ENCODE data around the gene KLK10.

Gene KLK10

GRCh38 chr19:50964266-50964665 lies 55.2 kb downstream of the KLK10 start:
- Histone ChIP-seq H3K4me1 (no peaks in the 10 kb centered on the region), H3K4me3 (ENCODE audit: low read depth, low read length) (no peak overlapping the region), H3K27me3 (peaks cover 11% of the 10 kb centered on the region), H3K9me3 (no peaks in the 10 kb centered on the region), H3K36me3 (no peaks in the 10 kb centered on the region)
- no peak for DNase-seq
- TF ChIP-seq, protein P1, sequence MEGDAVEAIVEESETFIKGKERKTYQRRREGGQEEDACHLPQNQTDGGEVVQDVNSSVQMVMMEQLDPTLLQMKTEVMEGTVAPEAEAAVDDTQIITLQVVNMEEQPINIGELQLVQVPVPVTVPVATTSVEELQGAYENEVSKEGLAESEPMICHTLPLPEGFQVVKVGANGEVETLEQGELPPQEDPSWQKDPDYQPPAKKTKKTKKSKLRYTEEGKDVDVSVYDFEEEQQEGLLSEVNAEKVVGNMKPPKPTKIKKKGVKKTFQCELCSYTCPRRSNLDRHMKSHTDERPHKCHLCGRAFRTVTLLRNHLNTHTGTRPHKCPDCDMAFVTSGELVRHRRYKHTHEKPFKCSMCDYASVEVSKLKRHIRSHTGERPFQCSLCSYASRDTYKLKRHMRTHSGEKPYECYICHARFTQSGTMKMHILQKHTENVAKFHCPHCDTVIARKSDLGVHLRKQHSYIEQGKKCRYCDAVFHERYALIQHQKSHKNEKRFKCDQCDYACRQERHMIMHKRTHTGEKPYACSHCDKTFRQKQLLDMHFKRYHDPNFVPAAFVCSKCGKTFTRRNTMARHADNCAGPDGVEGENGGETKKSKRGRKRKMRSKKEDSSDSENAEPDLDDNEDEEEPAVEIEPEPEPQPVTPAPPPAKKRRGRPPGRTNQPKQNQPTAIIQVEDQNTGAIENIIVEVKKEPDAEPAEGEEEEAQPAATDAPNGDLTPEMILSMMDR (IDR thresholded peaks at IDR 0.05; ENCODE audit: low read depth, low read length): no peak

- Histone ChIP-seq H3K4me1 (no peaks in the 10 kb centered on the region), H3K36me3 (no peaks in the 10 kb centered on the region), H3K27me3 (peaks cover 16% of the 10 kb centered on the region), H3K9me3 (no peaks in the 10 kb centered on the region), H3K4me3 (ENCODE audit: low read depth, low read length) (no peak overlapping the region)
- no peak for DNase-seq
- TF ChIP-seq, protein P1 (IDR thresholded peaks at IDR 0.05; ENCODE audit: low read depth, low read length): no peak
These were observed 56.1 kb downstream of the KLK10 start for GRCh38 chr19:50963381-50963780.
